Measurements from ENCODE around the gene STXBP1.

DNA sequence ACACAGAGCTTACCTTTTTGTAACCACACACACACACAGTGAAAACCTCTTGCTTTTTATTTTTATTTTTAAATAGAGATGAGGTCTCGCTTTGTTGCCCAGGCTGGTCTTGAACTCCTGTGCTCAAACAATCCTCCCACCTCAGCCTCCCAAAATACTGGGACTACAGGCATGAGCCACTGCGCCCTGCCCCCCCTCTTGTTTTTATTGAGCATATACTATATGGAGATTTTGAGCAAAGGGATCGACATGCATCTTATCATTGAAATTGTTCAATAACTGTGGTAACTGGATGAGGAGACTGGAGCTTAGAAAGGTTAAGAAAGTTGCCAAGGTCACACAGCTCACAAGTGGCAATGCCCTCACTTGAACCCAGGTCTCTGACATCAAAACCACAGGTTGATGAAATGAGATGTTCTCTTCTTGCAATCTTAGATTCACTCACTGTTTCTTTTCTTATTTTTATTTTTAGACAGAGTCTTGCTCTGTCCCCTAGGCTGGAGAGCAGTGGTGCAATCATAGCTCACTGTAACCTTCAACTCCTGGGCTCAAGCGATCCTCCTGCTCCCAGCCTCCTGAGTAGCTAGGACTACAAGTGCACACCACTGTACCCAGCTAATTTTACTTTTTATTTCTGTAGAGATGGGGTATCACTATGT, 26.8 kb upstream of the STXBP1 start:
- TF ChIP-seq POLR2A (IDR thresholded peaks at IDR 0.05) (no peak), CTCF (IDR thresholded peaks at IDR 0.05) (no peak), POLR2AphosphoS5 (IDR thresholded peaks at IDR 0.05) (no peak)
